HG02970 (cell line): ENCODE results near the gene SAMD7.

ENCODE experiments used
- ATAC-seq: cut with Tn5 transposase; IDR thresholded peaks from one replicate; pipeline ENCODE4 v1.9.1; 2021; ENCODE audit warnings: mild to moderate bottlenecking, moderate library complexity, moderate number of reproducible peaks; ENCODE audit not compliant: unreplicated experiment, low FRiP score

Gene SAMD7

GRCh38 chr3:169964176-169964575 is 52.8 kb downstream of the SAMD7 start:
- no peak for ATAC-seq

- peak; percentile 8 for ATAC-seq
Observed at GRCh38 chr3:169965562-169966427, 54.4 kb downstream of the SAMD7 start.

- peak; percentile 92 for ATAC-seq
Observed at GRCh38 chr3:169966428-169966950, 55.1 kb downstream of the SAMD7 start, which contains the start of gene SEC62. Gene SEC62 (plus strand): TSS chr3:169966807. CDS start chr3:169966823, 16 bp downstream.

- ATAC-seq = peak; percentile 24
Observed at GRCh38 chr3:169966951-169967915, 55.9 kb downstream of the SAMD7 start.

- ATAC-seq = no peak
Observed at GRCh38 chr3:169968224-169968885, 57.0 kb downstream of the SAMD7 start.

GRCh38 chr3:169969174-169970095 is 58.1 kb downstream of the SAMD7 start:
- ATAC-seq = no peak

- ATAC-seq = no peak
Observed at GRCh38 chr3:169970847-169971246, 59.5 kb downstream of the SAMD7 start.

- ATAC-seq = no peak
Observed at GRCh38 chr3:169971522-169971921, 60.1 kb downstream of the SAMD7 start.

GRCh38 chr3:169980055-169980454 is 68.7 kb downstream of the SAMD7 start:
- ATAC-seq = no peak

- no peak for ATAC-seq
Observed at GRCh38 chr3:169984292-169984691, 72.9 kb downstream of the SAMD7 start.
